HL-60 (cell line): ENCODE measurements around the gene ABHD10.

ENCODE experiments used
- DNase-seq, 2 experiments: peaks; one replicate each; pipeline ENCODE4 v3.0.0-alpha.2; 2010 to 2020; ENCODE audit warnings: low read depth in 1 of 2, low spot score in 1 of 2
- H3K27ac ChIP-seq: fragments of 250-450 bp; sonication (Bioruptor Pico); replicated peaks from 2 replicates; pipeline ENCODE4 v1.5.1; 2020; ENCODE audit warnings: mild to moderate bottlenecking, moderate library complexity
- H3K27me3 ChIP-seq: fragments of 250-450 bp; sonication (Bioruptor Pico); 2 replicates; pipeline ENCODE4 v1.5.1; 2021; ENCODE audit warnings: mild to moderate bottlenecking, moderate library complexity; ENCODE audit not compliant: insufficient read depth, poor library complexity, severe bottlenecking
- H3K4me3 ChIP-seq: replicated peaks from 2 replicates; pipeline ENCODE4 v1.5.1; 2011; ENCODE audit warnings: mild to moderate bottlenecking, control low read depth, low read length; ENCODE audit not compliant: insufficient read depth
- GABPA ChIP-seq: IDR thresholded peaks from 2 replicates; pipeline ENCODE4 v1.6.1; 2012; ENCODE audit warnings: low read depth
- POLR2AphosphoS5 ChIP-seq: IDR thresholded peaks from 2 replicates; pipeline ENCODE4 v1.6.1; 2012; ENCODE audit warnings: low read depth
- SPI1 ChIP-seq: IDR thresholded peaks from 2 replicates; pipeline ENCODE4 v1.6.1; 2012; ENCODE audit warnings: low read depth, mild to moderate bottlenecking, borderline replicate concordance
- TF ChIP-seq, protein P1 (sequence below): IDR thresholded peaks from one replicate; pipeline ENCODE4 v1.5.1; 2011; ENCODE audit warnings: low read length, control low read depth, inconsistent platforms; ENCODE audit not compliant: insufficient read depth
- TF ChIP-seq, protein P2 (sequence below): IDR thresholded peaks from 2 replicates; pipeline ENCODE4 v1.6.1; 2012; ENCODE audit warnings: low read depth; ENCODE audit not compliant: insufficient replicate concordance

ABHD10 gene

GRCh38 chr3:111961461-111962164, 17.2 kb upstream of the ABHD10 start:
- TF ChIP-seq SPI1 (no peak), GABPA (no peak), POLR2AphosphoS5 (no peak)
- TF ChIP-seq, protein P1, sequence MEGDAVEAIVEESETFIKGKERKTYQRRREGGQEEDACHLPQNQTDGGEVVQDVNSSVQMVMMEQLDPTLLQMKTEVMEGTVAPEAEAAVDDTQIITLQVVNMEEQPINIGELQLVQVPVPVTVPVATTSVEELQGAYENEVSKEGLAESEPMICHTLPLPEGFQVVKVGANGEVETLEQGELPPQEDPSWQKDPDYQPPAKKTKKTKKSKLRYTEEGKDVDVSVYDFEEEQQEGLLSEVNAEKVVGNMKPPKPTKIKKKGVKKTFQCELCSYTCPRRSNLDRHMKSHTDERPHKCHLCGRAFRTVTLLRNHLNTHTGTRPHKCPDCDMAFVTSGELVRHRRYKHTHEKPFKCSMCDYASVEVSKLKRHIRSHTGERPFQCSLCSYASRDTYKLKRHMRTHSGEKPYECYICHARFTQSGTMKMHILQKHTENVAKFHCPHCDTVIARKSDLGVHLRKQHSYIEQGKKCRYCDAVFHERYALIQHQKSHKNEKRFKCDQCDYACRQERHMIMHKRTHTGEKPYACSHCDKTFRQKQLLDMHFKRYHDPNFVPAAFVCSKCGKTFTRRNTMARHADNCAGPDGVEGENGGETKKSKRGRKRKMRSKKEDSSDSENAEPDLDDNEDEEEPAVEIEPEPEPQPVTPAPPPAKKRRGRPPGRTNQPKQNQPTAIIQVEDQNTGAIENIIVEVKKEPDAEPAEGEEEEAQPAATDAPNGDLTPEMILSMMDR = no peak
- TF ChIP-seq, protein P2, sequence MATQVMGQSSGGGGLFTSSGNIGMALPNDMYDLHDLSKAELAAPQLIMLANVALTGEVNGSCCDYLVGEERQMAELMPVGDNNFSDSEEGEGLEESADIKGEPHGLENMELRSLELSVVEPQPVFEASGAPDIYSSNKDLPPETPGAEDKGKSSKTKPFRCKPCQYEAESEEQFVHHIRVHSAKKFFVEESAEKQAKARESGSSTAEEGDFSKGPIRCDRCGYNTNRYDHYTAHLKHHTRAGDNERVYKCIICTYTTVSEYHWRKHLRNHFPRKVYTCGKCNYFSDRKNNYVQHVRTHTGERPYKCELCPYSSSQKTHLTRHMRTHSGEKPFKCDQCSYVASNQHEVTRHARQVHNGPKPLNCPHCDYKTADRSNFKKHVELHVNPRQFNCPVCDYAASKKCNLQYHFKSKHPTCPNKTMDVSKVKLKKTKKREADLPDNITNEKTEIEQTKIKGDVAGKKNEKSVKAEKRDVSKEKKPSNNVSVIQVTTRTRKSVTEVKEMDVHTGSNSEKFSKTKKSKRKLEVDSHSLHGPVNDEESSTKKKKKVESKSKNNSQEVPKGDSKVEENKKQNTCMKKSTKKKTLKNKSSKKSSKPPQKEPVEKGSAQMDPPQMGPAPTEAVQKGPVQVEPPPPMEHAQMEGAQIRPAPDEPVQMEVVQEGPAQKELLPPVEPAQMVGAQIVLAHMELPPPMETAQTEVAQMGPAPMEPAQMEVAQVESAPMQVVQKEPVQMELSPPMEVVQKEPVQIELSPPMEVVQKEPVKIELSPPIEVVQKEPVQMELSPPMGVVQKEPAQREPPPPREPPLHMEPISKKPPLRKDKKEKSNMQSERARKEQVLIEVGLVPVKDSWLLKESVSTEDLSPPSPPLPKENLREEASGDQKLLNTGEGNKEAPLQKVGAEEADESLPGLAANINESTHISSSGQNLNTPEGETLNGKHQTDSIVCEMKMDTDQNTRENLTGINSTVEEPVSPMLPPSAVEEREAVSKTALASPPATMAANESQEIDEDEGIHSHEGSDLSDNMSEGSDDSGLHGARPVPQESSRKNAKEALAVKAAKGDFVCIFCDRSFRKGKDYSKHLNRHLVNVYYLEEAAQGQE = no peak
- Histone ChIP-seq H3K4me3 (no peak overlapping the region), H3K27me3 (no peaks in the 10 kb centered on the region), H3K27ac (no peak overlapping the region)
- no peak for DNase-seq

DNA sequence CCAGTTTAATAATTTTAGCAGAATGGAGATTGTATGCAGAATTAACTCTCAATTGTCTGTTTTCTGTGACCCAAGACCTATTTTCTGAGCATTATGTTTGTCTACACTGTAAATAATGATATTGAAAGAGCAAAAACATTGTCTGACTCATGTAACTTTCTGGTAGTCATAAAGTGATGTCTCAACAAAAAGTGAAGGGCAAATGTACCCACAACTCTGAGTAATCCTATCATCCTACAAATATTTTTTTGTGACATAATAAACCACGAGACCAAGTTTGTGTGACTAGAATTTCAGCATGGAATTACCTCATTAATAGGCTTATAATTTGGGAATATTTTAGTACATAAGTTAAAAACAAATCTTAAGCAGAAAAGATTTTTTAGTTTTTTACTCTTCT, 15.4 kb upstream of the ABHD10 start:
- Histone ChIP-seq H3K4me3 (no peak overlapping the region), H3K27ac (no peak overlapping the region), H3K27me3 (no peaks in the 10 kb centered on the region)
- TF ChIP-seq, protein P2 = no peak
- TF ChIP-seq SPI1 = no peak
- TF ChIP-seq POLR2AphosphoS5 = no peak
- TF ChIP-seq, protein P1 = no peak
- no peak for TF ChIP-seq GABPA
- no peak for DNase-seq

DNA sequence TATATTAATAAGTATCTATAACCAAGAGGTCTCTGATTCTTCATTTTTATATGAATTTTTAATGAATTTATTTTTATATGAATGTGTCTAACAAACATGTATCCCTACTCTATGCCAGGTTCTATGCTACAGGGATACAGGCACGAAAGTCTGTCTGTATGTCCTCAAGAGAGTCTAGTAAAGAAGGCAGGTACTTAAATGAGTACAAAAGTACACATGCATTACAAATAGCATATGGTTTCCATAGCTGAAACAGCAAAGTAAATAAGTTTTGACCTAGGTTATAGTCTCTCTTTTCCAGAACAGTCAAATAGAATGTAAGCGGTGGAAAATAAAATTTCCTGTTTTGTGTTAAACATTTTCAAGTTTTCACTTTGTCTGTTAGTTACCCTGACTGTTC, 13.3 kb upstream of the ABHD10 start:
- H3K4me3 ChIP-seq = no peak overlapping the region
- TF ChIP-seq, protein P2 = no peak
- TF ChIP-seq SPI1 (no peak), POLR2AphosphoS5 (no peak), GABPA (no peak)
- TF ChIP-seq, protein P1 = no peak
- no peak for DNase-seq
- no peaks in the 10 kb centered on the region for H3K27me3 ChIP-seq
- no peak overlapping the region for H3K27ac ChIP-seq
